ENCODE data around the gene OR4C11. TPM values are rescaled to one million over a fixed set of nuclear protein-coding genes. Genes with fewer than 3 reads are reported as not detected.

OR4C11 gene
- total and polyA plus RNA-seq, 12 donors = not detected

DNA sequence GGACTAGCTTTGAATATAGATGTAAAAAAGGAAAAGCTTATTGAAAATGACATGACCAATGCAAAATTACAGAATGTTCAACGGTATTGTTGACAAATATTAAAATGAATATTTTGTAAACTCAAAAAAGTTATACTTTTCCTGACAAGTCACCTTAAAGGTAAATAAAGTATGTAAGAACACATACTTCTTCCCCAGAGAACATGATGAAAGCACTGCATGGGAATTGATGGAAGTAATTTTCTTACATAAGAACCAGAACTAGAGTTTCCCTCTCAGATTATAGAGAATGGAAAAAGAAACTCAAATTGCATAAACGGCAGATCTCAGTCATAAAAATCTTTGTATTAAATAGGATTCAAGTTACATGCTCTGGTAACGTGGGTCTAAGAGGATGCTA, 27.4 kb upstream of the OR4C11 start, which contains the start of gene OR4P4:
Gene OR4P4 (plus strand): TSS at position 301 of the 400 bp plus-strand sequence.
- intact Hi-C loops (cut with DNase I) = no loop called here
- TF ChIP-seq POLR2A (IDR thresholded peaks at IDR 0.05) = no peak
- TF ChIP-seq, protein P1, sequence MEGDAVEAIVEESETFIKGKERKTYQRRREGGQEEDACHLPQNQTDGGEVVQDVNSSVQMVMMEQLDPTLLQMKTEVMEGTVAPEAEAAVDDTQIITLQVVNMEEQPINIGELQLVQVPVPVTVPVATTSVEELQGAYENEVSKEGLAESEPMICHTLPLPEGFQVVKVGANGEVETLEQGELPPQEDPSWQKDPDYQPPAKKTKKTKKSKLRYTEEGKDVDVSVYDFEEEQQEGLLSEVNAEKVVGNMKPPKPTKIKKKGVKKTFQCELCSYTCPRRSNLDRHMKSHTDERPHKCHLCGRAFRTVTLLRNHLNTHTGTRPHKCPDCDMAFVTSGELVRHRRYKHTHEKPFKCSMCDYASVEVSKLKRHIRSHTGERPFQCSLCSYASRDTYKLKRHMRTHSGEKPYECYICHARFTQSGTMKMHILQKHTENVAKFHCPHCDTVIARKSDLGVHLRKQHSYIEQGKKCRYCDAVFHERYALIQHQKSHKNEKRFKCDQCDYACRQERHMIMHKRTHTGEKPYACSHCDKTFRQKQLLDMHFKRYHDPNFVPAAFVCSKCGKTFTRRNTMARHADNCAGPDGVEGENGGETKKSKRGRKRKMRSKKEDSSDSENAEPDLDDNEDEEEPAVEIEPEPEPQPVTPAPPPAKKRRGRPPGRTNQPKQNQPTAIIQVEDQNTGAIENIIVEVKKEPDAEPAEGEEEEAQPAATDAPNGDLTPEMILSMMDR (IDR thresholded peaks at IDR 0.05) = no peak
- Histone ChIP-seq H3K4me1 (replicated peaks in 1 of 2) (no peaks in the 10 kb centered on the region), H3K4me3 (no peak within 1 kb of the TSS), H3K27ac (no peak within 1 kb of the TSS), H3K9me3 (replicated peaks in 1 of 3) (no peaks in the 10 kb centered on the region), H3K36me3 (replicated peaks in 1 of 2) (no peaks in the 10 kb centered on the region), H3K27me3 (no peaks in the 10 kb centered on the region)
- 39 to 50% (median 43%) methylated on average over 3 of the region's 3 CpGs for WGBS, 4 donors
- no peak for DNase-seq

DNA sequence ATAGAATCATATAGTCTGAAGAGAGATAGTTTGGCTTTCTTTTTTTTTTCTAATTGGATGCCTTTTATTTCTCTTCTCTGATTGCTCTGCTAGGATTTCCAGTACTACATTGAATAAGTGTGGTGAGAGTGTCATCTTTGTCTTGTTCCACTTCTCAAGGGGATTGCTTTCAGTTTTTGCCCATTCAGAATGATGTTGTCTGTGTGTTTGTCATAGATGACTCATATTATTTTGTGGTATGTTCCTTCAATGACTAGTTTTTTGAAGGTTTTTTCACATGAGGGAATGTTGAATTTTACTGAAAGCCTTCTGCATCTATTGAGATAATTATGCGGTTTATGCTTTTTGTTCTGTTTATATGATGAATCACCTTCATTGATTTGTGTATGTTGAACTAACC, 17.1 kb upstream of the OR4C11 start:
- TF ChIP-seq POLR2A (IDR thresholded peaks at IDR 0.05) = no peak
- TF ChIP-seq, protein P1 (IDR thresholded peaks at IDR 0.05) = no peak
- no peak overlapping the region for H3K27ac ChIP-seq
- no peaks in the 10 kb centered on the region for H3K9me3 ChIP-seq (replicated peaks in 1 of 3)
- no peaks in the 10 kb centered on the region for H3K36me3 ChIP-seq (replicated peaks in 1 of 2)
- DNase-seq = no peak
- WGBS, 4 donors = 51 to 77% (median 67%) methylated on average over 1 of the region's 1 CpG
- no peaks in the 10 kb centered on the region for H3K27me3 ChIP-seq
- intact Hi-C loops (cut with DNase I) = no loop called here
- H3K4me1 ChIP-seq (replicated peaks in 1 of 2) = no peaks in the 10 kb centered on the region
- H3K4me3 ChIP-seq = no peak overlapping the region

GRCh38 chr11:55572548-55572947, 34.9 kb downstream of the OR4C11 start:
- no peak overlapping the region for H3K27ac ChIP-seq
- no peak for TF ChIP-seq POLR2A (IDR thresholded peaks at IDR 0.05)
- TF ChIP-seq, protein P1 (IDR thresholded peaks at IDR 0.05) = no peak
- no peaks in the 10 kb centered on the region for H3K4me1 ChIP-seq (replicated peaks in 1 of 2)
- 27 to 43% (median 37%) methylated on average over 1 of the region's 1 CpG for WGBS, 4 donors
- H3K36me3 ChIP-seq (replicated peaks in 1 of 2) = no peaks in the 10 kb centered on the region
- intact Hi-C loops (cut with DNase I) = no loop called here
- H3K9me3 ChIP-seq (replicated peaks in 1 of 3) = peaks cover 0 to 8% (median 0%) of the 10 kb centered on the region in 3 donors
- DNase-seq = no peak
- H3K4me3 ChIP-seq = no peak overlapping the region
- H3K27me3 ChIP-seq = no peaks in the 10 kb centered on the region

DNA sequence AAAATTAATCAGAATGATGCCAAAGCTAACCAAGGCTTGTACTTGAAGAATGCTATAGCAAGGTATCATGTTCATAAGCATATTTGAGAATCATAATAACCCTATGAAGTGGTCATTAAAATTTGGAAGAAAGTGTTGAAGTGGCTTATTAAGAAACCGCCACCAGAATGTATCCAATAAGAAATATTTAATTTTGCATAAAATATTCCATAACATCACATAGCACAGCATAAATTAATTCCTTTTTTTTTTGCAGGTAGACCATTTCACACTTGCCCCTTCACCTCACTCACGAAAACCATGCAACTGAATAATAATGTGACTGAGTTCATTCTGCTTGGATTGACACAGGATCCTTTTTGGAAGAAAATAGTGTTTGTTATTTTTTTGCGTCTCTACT, 35.6 kb downstream of the OR4C11 start, which contains the start of gene OR4C16:
Gene OR4C16 (plus strand): TSS at position 301 of the 400 bp plus-strand sequence. CDS start 0 bp downstream, at position 301.
- Histone ChIP-seq H3K9me3 (replicated peaks in 1 of 3) (peaks cover 0 to 8% (median 0%) of the 10 kb centered on the region in 3 donors), H3K36me3 (replicated peaks in 1 of 2) (no peaks in the 10 kb centered on the region), H3K27ac (no peak within 1 kb of the TSS), H3K27me3 (no peaks in the 10 kb centered on the region), H3K4me1 (replicated peaks in 1 of 2) (no peaks in the 10 kb centered on the region), H3K4me3 (no peak within 1 kb of the TSS)
- TF ChIP-seq, protein P1 (IDR thresholded peaks at IDR 0.05) = no peak
- no peak for TF ChIP-seq POLR2A (IDR thresholded peaks at IDR 0.05)
- 52 to 67% (median 62%) methylated on average over 3 of the region's 3 CpGs for WGBS, 4 donors
- DNase-seq = no peak
- intact Hi-C loops (cut with DNase I) = no loop called here
